HG03196 (cell line): Measurements from ENCODE around the gene SETBP1.

Experiments used
- ATAC-seq: cut with Tn5 transposase; IDR thresholded peaks from one replicate; pipeline ENCODE4 v1.9.1; 2021; ENCODE audit not compliant: unreplicated experiment

The SETBP1 gene

DNA sequence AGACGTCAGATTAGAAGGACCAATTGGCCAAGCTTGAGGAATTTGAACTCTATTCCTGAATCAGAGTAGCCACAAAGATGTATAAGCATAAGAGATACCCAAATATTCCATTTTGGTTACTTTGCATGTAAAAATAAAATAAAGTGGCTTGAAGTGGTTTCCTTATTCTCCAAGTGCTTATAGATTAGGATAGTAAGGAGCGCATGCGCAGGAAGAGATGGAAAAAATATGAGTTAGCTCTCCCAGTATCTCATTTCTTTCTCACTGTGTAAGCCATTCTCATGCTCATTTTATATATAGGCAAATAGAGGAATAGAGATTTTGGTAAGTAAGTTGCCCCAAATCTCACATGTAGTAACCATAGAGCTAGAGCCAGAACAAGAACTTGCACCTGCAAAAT is 241.3 kb downstream of the SETBP1 start:
- ATAC-seq, result no peak

DNA sequence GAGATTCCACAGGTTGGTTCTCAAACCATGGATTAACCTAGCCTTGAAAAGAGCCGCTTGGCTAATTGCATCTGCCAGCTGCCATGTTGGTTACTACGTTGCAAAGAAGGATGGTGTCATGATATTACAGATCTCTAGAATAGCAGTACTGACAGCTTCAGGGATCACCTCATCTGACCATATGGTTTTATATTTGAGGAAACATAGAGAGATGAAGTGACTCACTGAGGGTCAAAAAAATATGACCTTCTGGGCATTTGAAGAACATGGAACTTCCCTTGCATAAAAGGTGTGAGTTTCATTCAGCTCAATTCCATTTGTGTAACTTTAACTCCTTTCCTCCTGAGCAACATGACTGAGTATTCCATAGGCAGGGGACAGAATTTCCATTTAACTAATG is 242.3 kb downstream of the SETBP1 start:
- ATAC-seq, result no peak

GRCh38 chr18:44924785-44925499 is 244.3 kb downstream of the SETBP1 start:
- ATAC-seq, result no peak

DNA sequence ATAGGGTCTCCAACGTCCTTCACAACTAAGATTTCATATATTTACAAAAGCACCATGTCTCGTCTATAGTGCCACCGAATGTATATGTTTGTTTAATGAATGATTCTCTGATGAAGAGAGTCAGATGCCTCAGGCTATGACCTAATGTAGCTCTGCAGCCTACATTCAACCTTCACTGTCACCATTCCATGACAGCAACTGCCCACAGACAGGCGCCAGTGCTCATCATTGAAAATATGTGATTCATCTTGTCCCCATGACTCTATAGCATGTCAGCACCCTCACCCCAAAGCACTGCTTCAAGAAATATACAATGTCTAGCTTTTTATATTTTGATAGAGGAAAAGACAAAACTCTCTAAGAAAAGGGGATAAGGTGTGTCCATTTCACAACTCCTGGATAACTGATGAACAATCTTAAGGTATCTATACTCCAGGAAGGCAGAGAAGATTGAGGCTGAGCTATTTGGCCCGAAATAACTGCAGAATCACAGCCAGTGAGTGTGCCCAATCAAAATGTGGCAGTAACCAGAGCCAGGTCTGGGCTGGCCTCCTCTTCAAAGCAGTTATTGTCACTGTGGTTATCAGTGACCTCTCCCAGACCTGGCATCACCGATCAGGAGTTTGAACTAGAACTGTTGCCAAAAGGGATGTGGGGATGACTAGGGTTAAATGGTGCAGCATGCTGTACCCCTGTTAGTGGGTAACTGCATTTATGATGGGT is 246.6 kb downstream of the SETBP1 start:
- ATAC-seq, result no peak

- ATAC-seq, result no peak
Measured at GRCh38 chr18:44934901-44935300, 254.2 kb downstream of the SETBP1 start.

DNA sequence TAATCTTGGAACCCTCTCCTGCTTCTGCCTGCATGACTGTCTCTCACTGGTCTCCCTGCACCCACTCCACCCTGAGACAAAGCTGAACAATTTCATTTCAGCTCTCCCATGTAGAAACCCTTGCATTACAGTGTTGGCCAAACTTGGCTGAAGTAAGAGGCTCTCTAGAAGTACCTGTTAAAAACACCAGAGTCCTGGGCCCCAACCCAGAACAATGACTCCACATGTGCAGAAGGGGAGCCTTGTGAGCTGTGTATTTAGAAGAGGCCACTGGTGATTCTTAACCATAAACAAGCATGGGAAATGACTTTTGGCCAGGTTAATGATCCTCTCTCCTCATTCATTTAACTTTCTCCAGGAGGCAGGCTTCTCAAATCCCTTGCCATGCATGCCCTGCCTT is 254.8 kb downstream of the SETBP1 start:
- ATAC-seq, result no peak

DNA sequence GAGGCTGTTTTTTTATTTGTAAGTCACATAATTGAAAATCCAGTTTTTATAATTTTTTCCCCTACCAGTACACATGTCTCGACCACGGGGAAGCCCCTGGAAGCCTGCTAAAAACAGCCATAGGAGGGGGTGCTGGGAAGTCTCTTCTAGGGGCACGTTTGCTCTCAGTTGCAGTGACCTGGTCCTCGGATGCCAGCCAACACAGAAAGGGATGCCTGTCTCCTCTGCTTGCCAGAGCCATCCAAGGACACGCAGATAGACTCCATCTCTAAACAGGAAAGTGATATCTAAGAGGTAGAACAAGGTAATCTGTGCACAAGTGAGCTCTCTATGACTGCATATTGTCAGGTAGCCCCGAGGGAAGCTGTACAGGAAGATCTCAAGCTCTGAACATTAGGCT is 255.8 kb downstream of the SETBP1 start:
- no peak for ATAC-seq

GRCh38 chr18:44937960-44938719 is 257.5 kb downstream of the SETBP1 start:
- no peak for ATAC-seq

- ATAC-seq, result no peak
Measured at GRCh38 chr18:44938720-44939665, 258.3 kb downstream of the SETBP1 start.

GRCh38 chr18:44941516-44941915 is 260.8 kb downstream of the SETBP1 start:
- ATAC-seq, result no peak

DNA sequence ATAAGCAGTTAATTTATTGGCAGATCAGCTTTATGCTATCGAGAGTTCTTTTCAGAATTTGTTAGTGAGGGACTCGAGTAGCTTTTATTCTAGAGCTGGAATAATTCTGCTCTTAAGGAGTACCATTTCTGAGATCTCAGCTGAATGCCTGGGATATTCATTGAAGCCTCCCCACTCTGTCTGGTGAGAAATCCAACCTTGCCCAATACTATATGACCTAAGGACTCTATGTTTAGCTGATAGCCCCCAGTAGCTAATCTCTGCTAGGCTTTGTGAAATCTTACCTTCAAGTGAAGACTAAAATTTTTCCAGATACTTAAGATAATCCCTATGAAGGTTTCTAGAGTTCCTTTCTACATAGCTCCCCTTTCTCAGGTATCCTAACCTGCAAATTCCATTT is 261.4 kb downstream of the SETBP1 start:
- ATAC-seq, result no peak

GRCh38 chr18:44943311-44943881 is 262.7 kb downstream of the SETBP1 start:
- ATAC-seq, result no peak

- no peak for ATAC-seq
Measured at GRCh38 chr18:44944461-44944860, 263.8 kb downstream of the SETBP1 start.

- ATAC-seq, result no peak
Measured at GRCh38 chr18:44945888-44946401, 265.3 kb downstream of the SETBP1 start.

- no peak for ATAC-seq
Measured at GRCh38 chr18:44946529-44947113, 265.9 kb downstream of the SETBP1 start.

GRCh38 chr18:44949967-44950366 is 269.3 kb downstream of the SETBP1 start:
- ATAC-seq, result no peak

DNA sequence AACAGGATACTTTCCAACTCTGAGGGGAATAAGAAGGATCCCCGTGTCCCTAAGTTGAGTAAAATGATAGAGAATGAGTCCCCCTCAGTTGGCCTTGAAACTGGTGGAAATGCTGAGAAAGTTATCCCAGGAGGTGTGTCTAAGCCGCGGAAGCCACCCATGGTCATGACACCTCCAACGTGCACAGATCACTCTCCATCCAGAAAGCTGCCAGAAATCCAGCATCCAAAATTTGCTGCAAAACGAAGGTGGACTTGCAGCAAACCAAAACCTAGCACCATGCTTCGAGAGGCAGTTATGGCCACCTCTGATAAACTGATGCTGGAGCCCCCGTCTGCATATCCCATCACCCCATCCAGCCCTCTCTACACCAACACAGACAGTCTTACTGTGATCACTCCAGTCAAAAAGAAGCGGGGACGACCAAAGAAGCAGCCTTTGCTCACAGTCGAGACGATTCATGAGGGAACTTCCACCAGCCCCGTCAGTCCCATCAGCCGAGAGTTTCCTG is 270.1 kb downstream of the SETBP1 start:
- ATAC-seq, result no peak

DNA sequence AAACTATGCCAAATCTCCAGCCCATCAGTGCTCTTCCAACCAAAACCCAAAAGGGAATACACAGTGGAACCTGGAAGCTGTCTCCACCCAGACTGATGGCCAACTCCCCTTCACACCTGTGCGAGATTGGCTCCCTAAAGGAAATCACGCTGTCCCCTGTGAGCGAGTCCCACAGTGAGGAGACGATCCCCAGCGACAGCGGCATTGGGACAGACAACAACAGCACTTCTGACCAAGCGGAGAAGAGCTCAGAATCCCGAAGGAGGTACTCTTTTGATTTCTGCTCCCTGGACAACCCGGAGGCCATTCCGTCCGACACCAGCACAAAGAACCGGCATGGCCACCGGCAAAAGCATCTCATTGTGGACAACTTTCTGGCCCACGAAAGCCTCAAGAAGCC is 271.1 kb downstream of the SETBP1 start:
- ATAC-seq, result no peak

GRCh38 chr18:44954257-44954656 is 273.6 kb downstream of the SETBP1 start:
- no peak for ATAC-seq

DNA sequence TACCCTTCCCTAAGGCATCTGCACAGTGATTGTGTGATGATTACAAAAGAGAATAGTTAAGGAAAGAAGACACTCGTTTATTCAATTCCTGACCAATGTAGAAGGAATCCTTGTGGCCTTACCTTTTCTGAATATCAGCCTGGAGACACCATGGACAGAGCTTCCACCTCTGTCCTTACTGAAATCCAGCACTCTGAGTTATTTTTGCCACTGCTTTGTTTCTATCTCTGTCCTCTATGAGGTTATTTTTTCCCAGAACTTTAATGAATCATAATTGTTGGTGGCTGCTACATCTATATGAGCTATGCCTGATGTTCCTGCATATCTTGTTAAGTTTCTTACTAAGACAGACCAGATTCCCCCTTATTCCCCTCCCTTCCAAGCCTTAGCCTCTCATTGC is 275.1 kb downstream of the SETBP1 start:
- no peak for ATAC-seq
